ENCODE measurements around the gene SHISA7. TPM values are rescaled to one million over a fixed set of nuclear protein-coding genes. Genes with fewer than 3 reads are reported as not detected.
"Not testable (repeated sequence)": the region's sequence is repeated elsewhere in the genome, so short reads cannot be mapped to it uniquely, and the experiment has no call there.

Gene SHISA7
- total RNA-seq, 2 donors from 2014 or later = not detected

DNA sequence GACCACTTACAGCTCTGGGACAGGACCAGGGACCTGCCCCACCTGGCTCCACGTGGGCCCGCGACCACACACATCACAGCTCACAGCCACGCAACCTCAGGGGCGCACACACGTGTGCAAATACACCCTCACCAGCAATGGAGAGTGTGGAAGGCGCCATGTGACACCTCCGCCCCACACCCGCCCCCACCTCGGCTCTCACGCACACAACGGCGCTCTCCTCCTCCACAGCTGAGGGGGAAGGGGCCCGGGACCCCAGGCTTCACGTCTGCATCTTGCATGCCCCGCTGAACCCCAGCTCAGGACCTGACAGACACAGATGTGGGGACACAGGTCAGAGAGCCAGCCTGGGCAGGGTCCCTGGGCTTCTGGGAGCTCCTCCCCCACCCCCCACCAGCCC lies 6.4 kb upstream of the SHISA7 start:
- Histone ChIP-seq H3K4me3 (ENCODE audit: low read length) (no peak overlapping the region), H3K9me3 (ENCODE audit: control insufficient read depth, low read length) (no peaks in the 10 kb centered on the region), H3K27me3 (ENCODE audit: control insufficient read depth, insufficient read depth, low read length, poor library complexity, severe bottlenecking) (peaks cover 90% of the 10 kb centered on the region), H3K36me3 (ENCODE audit: control insufficient read depth, insufficient read depth, low read length) (no peaks in the 10 kb centered on the region), H3K27ac (ENCODE audit: low read depth, low read length) (no peak overlapping the region), H3K9ac (ENCODE audit: extremely low read depth, low read length, poor library complexity, severe bottlenecking) (no peak overlapping the region), H3K4me1 (ENCODE audit: control insufficient read depth, insufficient read depth, low read length) (no peaks in the 10 kb centered on the region)
- H3K36me3 Mint-ChIP-seq (ENCODE audit: low read depth) = no peaks in the 10 kb centered on the region
- no peaks in the 10 kb centered on the region for H3K9me3 Mint-ChIP-seq
- WGBS, 2 experiments (ENCODE audit: insufficient coverage in 1 of 2, insufficient read length in 1 of 2) = 50 to 100% methylated on average over 1 to 16 of the region's 16 CpGs
- TF ChIP-seq CTCF (conservative IDR thresholded peaks at IDR 0.05) = no peak
- H3K27me3 Mint-ChIP-seq (ENCODE audit: insufficient read depth) = peaks cover 34% of the 10 kb centered on the region
- H3K4me1 Mint-ChIP-seq = peaks cover 3% of the 10 kb centered on the region
- no peak for DNase-seq
- no peak overlapping the region for H3K4me3 Mint-ChIP-seq
- H3K27ac Mint-ChIP-seq = no peak overlapping the region

- H3K27me3 Mint-ChIP-seq (ENCODE audit: insufficient read depth) = peaks cover 26% of the 10 kb centered on the region
These were observed 5.0 kb upstream of the SHISA7 start for GRCh38 chr19:55448175-55448490.

DNA sequence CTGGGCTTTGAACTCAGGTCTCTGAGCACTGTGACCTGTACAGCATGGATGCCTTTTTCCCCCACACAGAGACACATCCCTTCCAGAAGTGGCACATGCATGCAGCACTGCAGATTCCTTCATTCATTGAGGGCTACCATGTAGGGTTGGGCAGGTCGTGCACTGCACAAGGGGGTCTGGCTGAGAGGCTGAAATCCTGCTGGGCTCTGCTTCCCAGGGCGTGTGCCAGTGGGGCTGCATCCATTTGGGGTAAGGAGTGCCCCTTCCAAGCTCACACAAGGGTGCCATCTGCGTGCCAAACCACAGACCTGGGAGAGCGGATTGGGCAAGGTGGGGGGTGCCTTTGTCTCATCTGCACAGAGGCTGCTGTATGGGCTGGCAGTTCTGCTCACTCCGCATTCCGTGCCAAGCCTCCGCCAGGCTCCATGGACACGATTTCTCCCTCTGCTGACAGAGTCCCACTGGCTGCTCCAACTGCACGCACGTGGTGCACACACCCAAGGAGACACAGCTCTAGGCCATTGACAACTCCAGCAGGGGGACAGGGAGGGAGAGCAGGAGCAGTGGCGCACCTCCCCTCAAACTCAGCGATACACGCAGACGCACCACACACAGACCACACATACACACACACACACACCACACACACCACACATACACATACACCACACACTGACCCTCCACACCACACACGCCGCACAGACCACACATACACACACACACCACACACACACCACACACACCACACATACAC lies 4.5 kb upstream of the SHISA7 start:
- H3K9ac ChIP-seq (ENCODE audit: extremely low read depth, low read length, poor library complexity, severe bottlenecking) = no peak overlapping the region
- no peaks in the 10 kb centered on the region for H3K36me3 ChIP-seq (ENCODE audit: control insufficient read depth, insufficient read depth, low read length)
- no peak overlapping the region for H3K27ac ChIP-seq (ENCODE audit: low read depth, low read length)
- Mint-ChIP-seq H3K4me3 (no peak overlapping the region), H3K4me1 (peaks cover 3% of the 10 kb centered on the region), H3K27me3 (ENCODE audit: insufficient read depth) (peaks cover 21% of the 10 kb centered on the region), H3K9me3 (no peaks in the 10 kb centered on the region), H3K27ac (no peak overlapping the region), H3K36me3 (ENCODE audit: low read depth) (no peaks in the 10 kb centered on the region)
- no peaks in the 10 kb centered on the region for H3K4me1 ChIP-seq (ENCODE audit: control insufficient read depth, insufficient read depth, low read length)
- no peaks in the 10 kb centered on the region for H3K9me3 ChIP-seq (ENCODE audit: control insufficient read depth, low read length)
- H3K27me3 ChIP-seq (ENCODE audit: control insufficient read depth, insufficient read depth, low read length, poor library complexity, severe bottlenecking) = peaks cover 99% of the 10 kb centered on the region
- 39 to 55% methylated on average over 6 to 15 of the region's 16 CpGs for WGBS, 2 experiments (ENCODE audit: insufficient coverage in 1 of 2, insufficient read length in 1 of 2)
- TF ChIP-seq CTCF (conservative IDR thresholded peaks at IDR 0.05) = no peak
- H3K4me3 ChIP-seq (ENCODE audit: low read length) = no peak overlapping the region
- DNase-seq = no peak

More at GRCh38 chr19:55448175-55448490, 5.0 kb upstream of the SHISA7 start:
- H3K4me3 Mint-ChIP-seq; DNase-seq; H3K9ac ChIP-seq (ENCODE audit: extremely low read depth, low read length, poor library complexity, severe bottlenecking); H3K9me3 ChIP-seq (ENCODE audit: control insufficient read depth, low read length); H3K36me3 ChIP-seq (ENCODE audit: control insufficient read depth, insufficient read depth, low read length); H3K4me1 Mint-ChIP-seq; H3K9me3 Mint-ChIP-seq; H3K36me3 Mint-ChIP-seq (ENCODE audit: low read depth); H3K27ac Mint-ChIP-seq; H3K4me3 ChIP-seq (ENCODE audit: low read length); H3K27ac ChIP-seq (ENCODE audit: low read depth, low read length); H3K4me1 ChIP-seq (ENCODE audit: control insufficient read depth, insufficient read depth, low read length): not testable (repeated sequence)
- 91% methylated on average over 3 of the region's 5 CpGs; no CpG with 5 or more reads in 1 of the 2 experiments for WGBS, 2 experiments (ENCODE audit: insufficient coverage in 1 of 2, insufficient read length in 1 of 2)
- H3K27me3 ChIP-seq (ENCODE audit: control insufficient read depth, insufficient read depth, low read length, poor library complexity, severe bottlenecking) = peaks cover 99% of the 10 kb centered on the region

- Mint-ChIP-seq H3K4me1 (peaks cover 4% of the 10 kb centered on the region), H3K4me3 (no peak overlapping the region), H3K27ac (no peak overlapping the region), H3K36me3 (ENCODE audit: low read depth) (no peaks in the 10 kb centered on the region), H3K9me3 (no peaks in the 10 kb centered on the region), H3K27me3 (ENCODE audit: insufficient read depth) (peaks cover 21% of the 10 kb centered on the region)
- Histone ChIP-seq H3K4me3 (ENCODE audit: low read length) (no peak overlapping the region), H3K27me3 (ENCODE audit: control insufficient read depth, insufficient read depth, low read length, poor library complexity, severe bottlenecking) (peaks cover 100% of the 10 kb centered on the region), H3K9ac (ENCODE audit: extremely low read depth, low read length, poor library complexity, severe bottlenecking) (no peak overlapping the region), H3K4me1 (ENCODE audit: control insufficient read depth, insufficient read depth, low read length) (no peaks in the 10 kb centered on the region), H3K27ac (ENCODE audit: low read depth, low read length) (no peak overlapping the region), H3K36me3 (ENCODE audit: control insufficient read depth, insufficient read depth, low read length) (no peaks in the 10 kb centered on the region), H3K9me3 (ENCODE audit: control insufficient read depth, low read length) (no peaks in the 10 kb centered on the region)
- TF ChIP-seq CTCF (conservative IDR thresholded peaks at IDR 0.05) = no peak
- no peak for DNase-seq
- 80 to 90% methylated on average over 4 to 8 of the region's 8 CpGs for WGBS, 2 experiments (ENCODE audit: insufficient coverage in 1 of 2, insufficient read length in 1 of 2)
These were observed 3.0 kb upstream of the SHISA7 start for GRCh38 chr19:55446060-55446459.

All from endodermal cell (in vitro differentiated cells).